ENCODE data around the gene ETFRF1.

- TF ChIP-seq CTCF (conservative IDR thresholded peaks at IDR 0.05): no peak
- no peak for TF ChIP-seq EZH2 (IDR thresholded peaks at IDR 0.05; ENCODE audit: low read depth)
These were observed 7.1 kb downstream of the ETFRF1 start for GRCh38 chr12:25202137-25202536.
